GM12801 (cell line): Measurements from ENCODE around the gene GPR183.

Experiments
- TF ChIP-seq, protein P1 (sequence below): IDR thresholded peaks from one replicate; pipeline ENCODE4 v1.5.1; 2011; ENCODE audit warnings: control low read depth; ENCODE audit not compliant: insufficient read length; ENCODE audit errors: extremely low read depth

The GPR183 gene

DNA sequence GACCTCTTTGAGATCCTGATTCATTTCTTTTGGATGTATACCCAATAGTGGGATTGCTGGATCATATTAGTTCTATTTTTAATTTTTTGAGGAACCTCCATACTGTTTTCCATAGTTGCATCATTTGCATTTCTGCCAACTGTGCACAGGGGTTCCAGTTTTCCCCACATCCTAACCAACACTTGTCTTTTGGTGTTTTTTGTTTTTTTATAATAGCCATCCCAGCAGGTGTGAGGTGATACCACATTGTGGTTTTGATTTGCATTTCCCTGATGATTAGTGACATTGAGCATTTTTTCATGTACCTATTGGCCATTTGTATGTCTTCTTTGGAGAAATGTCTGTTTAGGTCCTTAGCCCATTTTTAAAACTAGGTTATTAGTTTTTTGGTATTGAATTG lies 18.8 kb upstream of the GPR183 start:
- TF ChIP-seq, protein P1, sequence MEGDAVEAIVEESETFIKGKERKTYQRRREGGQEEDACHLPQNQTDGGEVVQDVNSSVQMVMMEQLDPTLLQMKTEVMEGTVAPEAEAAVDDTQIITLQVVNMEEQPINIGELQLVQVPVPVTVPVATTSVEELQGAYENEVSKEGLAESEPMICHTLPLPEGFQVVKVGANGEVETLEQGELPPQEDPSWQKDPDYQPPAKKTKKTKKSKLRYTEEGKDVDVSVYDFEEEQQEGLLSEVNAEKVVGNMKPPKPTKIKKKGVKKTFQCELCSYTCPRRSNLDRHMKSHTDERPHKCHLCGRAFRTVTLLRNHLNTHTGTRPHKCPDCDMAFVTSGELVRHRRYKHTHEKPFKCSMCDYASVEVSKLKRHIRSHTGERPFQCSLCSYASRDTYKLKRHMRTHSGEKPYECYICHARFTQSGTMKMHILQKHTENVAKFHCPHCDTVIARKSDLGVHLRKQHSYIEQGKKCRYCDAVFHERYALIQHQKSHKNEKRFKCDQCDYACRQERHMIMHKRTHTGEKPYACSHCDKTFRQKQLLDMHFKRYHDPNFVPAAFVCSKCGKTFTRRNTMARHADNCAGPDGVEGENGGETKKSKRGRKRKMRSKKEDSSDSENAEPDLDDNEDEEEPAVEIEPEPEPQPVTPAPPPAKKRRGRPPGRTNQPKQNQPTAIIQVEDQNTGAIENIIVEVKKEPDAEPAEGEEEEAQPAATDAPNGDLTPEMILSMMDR, result no peak

DNA sequence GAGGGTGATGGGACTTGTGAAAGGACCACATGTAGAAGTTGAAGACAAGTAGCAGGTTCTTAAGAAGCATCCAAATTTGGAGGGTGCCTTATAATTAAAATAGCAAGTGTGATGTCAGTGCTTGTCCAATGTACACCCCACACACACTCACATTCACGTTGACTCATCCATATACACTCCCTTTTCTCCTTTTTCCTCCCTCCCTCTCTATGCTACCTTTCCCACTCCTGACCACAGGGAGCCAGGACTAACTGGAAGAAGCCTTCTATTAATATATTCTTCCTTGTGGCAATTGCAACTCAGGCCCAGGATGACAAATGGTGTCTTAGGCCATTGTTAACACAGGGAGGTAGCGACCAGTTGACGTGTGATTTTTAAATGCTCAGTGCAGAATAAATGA lies 16.3 kb upstream of the GPR183 start:
- TF ChIP-seq, protein P1, result no peak

GRCh38 chr13:99322297-99323103 lies 15.3 kb upstream of the GPR183 start:
- TF ChIP-seq, protein P1, result no peak

DNA sequence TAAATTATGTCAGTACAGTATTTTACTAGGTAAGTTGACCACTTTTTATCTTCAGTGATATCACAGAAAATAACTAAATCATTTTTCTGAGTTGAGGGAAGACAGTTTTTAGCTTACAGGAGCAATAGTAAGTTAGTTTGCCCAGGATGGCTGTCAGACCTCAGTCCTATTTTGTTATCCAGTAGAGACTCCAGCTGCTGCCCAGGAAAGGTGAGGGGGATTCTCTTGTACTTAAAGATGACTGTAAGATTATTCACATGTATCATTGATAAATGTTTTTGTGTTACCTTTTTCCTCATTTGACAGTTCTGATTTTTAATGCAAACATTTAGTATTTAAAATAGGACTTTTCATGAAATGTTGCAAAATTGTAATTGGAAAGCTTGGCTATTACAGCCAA lies 14.5 kb upstream of the GPR183 start:
- TF ChIP-seq, protein P1, result no peak

DNA sequence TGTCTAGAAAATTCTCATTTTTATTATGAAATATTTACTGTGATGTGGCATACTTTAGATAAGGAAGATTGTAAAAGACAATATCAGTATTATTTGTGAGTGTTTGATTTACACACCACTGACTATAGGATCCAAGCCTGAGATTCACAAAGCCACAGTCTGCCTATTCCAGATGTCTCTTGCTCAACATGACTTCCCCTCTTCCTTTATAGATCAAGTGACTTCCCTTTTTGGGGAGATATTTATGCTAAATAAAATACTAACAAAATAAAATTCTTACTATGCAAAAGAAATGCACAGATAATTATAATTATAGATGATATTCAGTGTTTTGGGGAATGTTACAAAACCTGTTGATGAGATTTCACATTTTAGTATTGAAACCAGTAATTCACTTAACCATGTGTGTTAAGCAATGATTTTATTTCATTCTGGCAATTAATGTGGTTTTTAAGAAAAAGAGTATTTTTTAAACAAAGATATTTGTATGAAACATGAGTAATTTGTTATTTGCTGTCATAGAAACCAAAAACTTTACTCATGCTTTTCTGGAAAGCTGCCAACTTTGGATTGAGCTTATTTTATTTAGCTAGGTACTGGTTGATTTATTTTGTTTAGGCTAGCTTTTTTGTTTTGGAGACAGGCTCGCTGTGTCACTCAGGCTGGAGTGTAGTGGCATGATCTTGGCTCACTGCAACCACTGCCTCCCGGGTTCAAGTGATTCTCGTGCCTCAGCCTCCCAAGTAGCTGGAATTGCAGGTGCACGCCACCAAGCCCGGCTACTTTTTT lies 13.7 kb upstream of the GPR183 start:
- TF ChIP-seq, protein P1, result no peak

- TF ChIP-seq, protein P1, result no peak
Observed at GRCh38 chr13:99316657-99317256, 9.6 kb upstream of the GPR183 start.

DNA sequence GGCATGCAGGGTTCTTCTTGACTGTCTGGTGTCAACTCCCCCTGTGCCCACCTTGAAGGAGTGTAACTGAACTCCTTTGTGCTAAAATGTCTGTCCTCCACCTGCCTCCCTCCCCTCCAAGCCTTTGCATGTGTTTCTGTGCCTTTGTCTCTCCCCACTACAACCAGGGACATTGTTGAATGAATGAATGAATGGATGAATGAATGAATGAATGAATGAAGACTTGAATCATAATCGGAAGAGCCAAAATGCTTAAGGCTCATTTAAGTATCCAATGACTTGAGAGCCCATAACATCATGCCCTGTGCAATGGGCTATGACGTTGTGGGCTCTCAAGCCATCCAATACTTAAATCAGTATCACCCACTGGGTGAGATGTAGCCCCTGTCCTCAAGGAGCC lies 9.0 kb upstream of the GPR183 start:
- TF ChIP-seq, protein P1, result no peak
